ENCODE results near the gene EDAR. TPM values are rescaled to one million over a fixed set of nuclear protein-coding genes. Genes with fewer than 3 reads are reported as not detected.

EDAR gene
- total and polyA plus RNA-seq, 2 of the 4 experiments (the other 2 are of a cell fraction) = not detected

DNA sequence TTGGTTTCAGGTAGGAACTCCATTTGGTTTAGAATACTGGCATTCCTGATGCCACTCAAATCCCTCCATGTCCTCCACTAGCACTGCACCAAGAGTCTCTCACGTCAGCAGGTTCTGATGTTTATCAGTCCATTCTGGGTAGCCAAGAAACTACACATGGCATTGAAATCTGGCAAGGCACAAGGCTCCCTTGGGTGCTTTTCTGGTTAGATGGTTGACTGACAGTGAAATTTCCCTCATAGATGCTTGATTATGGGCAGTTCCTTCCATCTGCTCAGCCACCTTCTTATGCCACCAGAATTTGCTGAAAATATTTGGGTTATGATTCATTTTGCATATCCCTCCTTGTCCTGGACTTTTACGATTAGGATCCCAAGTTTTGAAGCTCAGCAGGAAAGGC is 32.6 kb downstream of the EDAR start:
- Histone ChIP-seq H3K79me1 (ENCODE audit: low read depth in 1 of 2, low read length in 2 of 2) (no peaks in the 10 kb centered on the region), H2BK5ac (ENCODE audit: low read depth, low read length, poor library complexity, severe bottlenecking) (no peak overlapping the region), H3K4me1 (ENCODE audit: control insufficient read depth, insufficient read depth, low read length) (no peaks in the 10 kb centered on the region), H3K4ac (ENCODE audit: low read depth, low read length) (no peak overlapping the region), H3K9me1 (ENCODE audit: insufficient read depth, low read length) (no peaks in the 10 kb centered on the region), H2AK5ac (ENCODE audit: low read depth, low read length) (no peak overlapping the region), H3K36me3 (ENCODE audit: control insufficient read depth, insufficient read depth, low read length) (no peaks in the 10 kb centered on the region), H2BK15ac (ENCODE audit: low read depth, low read length) (no peak overlapping the region), H3K56ac (ENCODE audit: extremely low read depth, insufficient read depth, low read length) (no peak overlapping the region), H2BK120ac (ENCODE audit: low read depth, low read length) (no peak overlapping the region), H3K18ac (ENCODE audit: low read depth, low read length) (no peak overlapping the region), H3K14ac (replicated peaks; ENCODE audit: low read depth, low read length) (no peak overlapping the region), H4K91ac (ENCODE audit: insufficient read depth, low read depth, low read length) (no peak overlapping the region), H3K9ac (ENCODE audit: low read depth, low read length) (no peak overlapping the region), H4K8ac (ENCODE audit: low read depth in 2 of 2, low read length in 2 of 2) (no peak overlapping the region), H3K27ac (ENCODE audit: insufficient read depth, low read length) (no peak overlapping the region), H2BK20ac (ENCODE audit: low read depth, low read length) (no peak overlapping the region), H3K4me2 (ENCODE audit: low read depth, low read length) (no peak overlapping the region), H4K20me1 (ENCODE audit: insufficient read depth, low read length) (no peaks in the 10 kb centered on the region), H3K4me3 (ENCODE audit: insufficient read depth, low read depth, low read length) (no peak overlapping the region), H2AK9ac (replicated peaks; ENCODE audit: low read depth, low read length, poor library complexity) (no peak overlapping the region), H3K27me3 (ENCODE audit: control insufficient read depth, insufficient read depth, low read length) (peaks cover 51% of the 10 kb centered on the region), H2AFZ (replicated peaks; ENCODE audit: low read length, poor library complexity) (no peak overlapping the region), H3K9me3 (ENCODE audit: control insufficient read depth, insufficient read depth, low read length) (peaks cover 2% of the 10 kb centered on the region; the same call in 1 of the 2 replicates), H4K5ac (ENCODE audit: low read depth, low read length) (no peak overlapping the region), H3K23ac (ENCODE audit: low read depth, low read length) (no peak overlapping the region)
- no TSS peak for BruUV-seq (replicated peaks)
- dilution Hi-C loops (cut with HindIII; ENCODE audit: low sequenced_read_pairs, unreplicated experiment) = no loop called here
- TF ChIP-seq NFE2L2 (IDR thresholded peaks at IDR 0.05; ENCODE audit: low read depth, low read length) (no peak), POLR2A (IDR thresholded peaks at IDR 0.05; ENCODE audit: low read depth, low read length) (no peak), BHLHE40 (IDR thresholded peaks at IDR 0.05; ENCODE audit: low read depth, low read length) (no peak)
- TF ChIP-seq, protein P1, sequence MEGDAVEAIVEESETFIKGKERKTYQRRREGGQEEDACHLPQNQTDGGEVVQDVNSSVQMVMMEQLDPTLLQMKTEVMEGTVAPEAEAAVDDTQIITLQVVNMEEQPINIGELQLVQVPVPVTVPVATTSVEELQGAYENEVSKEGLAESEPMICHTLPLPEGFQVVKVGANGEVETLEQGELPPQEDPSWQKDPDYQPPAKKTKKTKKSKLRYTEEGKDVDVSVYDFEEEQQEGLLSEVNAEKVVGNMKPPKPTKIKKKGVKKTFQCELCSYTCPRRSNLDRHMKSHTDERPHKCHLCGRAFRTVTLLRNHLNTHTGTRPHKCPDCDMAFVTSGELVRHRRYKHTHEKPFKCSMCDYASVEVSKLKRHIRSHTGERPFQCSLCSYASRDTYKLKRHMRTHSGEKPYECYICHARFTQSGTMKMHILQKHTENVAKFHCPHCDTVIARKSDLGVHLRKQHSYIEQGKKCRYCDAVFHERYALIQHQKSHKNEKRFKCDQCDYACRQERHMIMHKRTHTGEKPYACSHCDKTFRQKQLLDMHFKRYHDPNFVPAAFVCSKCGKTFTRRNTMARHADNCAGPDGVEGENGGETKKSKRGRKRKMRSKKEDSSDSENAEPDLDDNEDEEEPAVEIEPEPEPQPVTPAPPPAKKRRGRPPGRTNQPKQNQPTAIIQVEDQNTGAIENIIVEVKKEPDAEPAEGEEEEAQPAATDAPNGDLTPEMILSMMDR (conservative IDR thresholded peaks at IDR 0.05; ENCODE audit: low read depth, low read length) = no peak
- POLR2A ChIA-PET (ENCODE audit: unreplicated experiment) = no interaction called here
- DNase-seq = no peak
- in situ Hi-C loops (cut with MboI; ENCODE audit: low sequenced_read_pairs) = no loop called here
- intact Hi-C loops (cut with micrococcal nuclease) = no loop called here
- no peak for ATAC-seq (ENCODE audit: low read depth)
- no CpG with 5 or more reads among the region's 2 CpGs for WGBS, 2 experiments (ENCODE audit: extremely low coverage in 2 of 2, insufficient read length in 1 of 2)
- CTCF ChIA-PET = no interaction called here

All from IMR-90 (cell line).